Liver (tissue), 9 donors: ENCODE measurements around the gene NPAS4. TPM values are rescaled to one million over a fixed set of nuclear protein-coding genes. Genes with fewer than 3 reads are reported as not detected.

Experiments used
- DNase-seq: peaks from one replicate; pipeline ENCODE4 v3.0.0-alpha.2; 2017; ENCODE audit warnings: low spot score
- H3K27ac ChIP-seq, 2 donors: one replicate each; pipeline ENCODE4 v1.7.0; 2013; ENCODE audit warnings: inconsistent platforms in 2 of 2, low read length in 2 of 2, control low read depth in 1 of 2, low read depth in 1 of 2, mild to moderate bottlenecking in 1 of 2
- H3K27me3 ChIP-seq, 4 donors: one replicate each; pipeline versions ENCODE4 v1.6.1 to v1.7.0; 2013; ENCODE audit warnings: low read length in 3 of 4, inconsistent platforms in 1 of 4, mild to moderate bottlenecking in 1 of 4, moderate library complexity in 1 of 4; ENCODE audit not compliant: control insufficient read depth in 4 of 4, insufficient read depth in 4 of 4
- H3K36me3 ChIP-seq, 4 donors: one replicate each; pipeline versions ENCODE4 v1.6.1 to v1.7.0; 2013; ENCODE audit warnings: low read length in 3 of 4, mild to moderate bottlenecking in 3 of 4, low read depth in 1 of 4, moderate library complexity in 1 of 4; ENCODE audit not compliant: control insufficient read depth in 4 of 4, insufficient read depth in 3 of 4
- H3K4me1 ChIP-seq, 4 donors: one replicate each; pipeline versions ENCODE4 v1.6.1 to v1.7.0; 2013; ENCODE audit warnings: low read length in 3 of 4, mild to moderate bottlenecking in 3 of 4, moderate library complexity in 1 of 4; ENCODE audit not compliant: control insufficient read depth in 4 of 4, insufficient read depth in 4 of 4
- H3K4me3 ChIP-seq, 3 donors: one replicate each; pipeline versions ENCODE4 v1.6.1 to v1.7.0; 2013; ENCODE audit warnings: low read length in 3 of 3, control low read depth in 1 of 3, low read depth in 1 of 3, mild to moderate bottlenecking in 1 of 3
- H3K9ac ChIP-seq, 2 donors: one replicate each; pipeline ENCODE4 v1.7.0; 2013; ENCODE audit warnings: low read length in 2 of 2, mild to moderate bottlenecking in 2 of 2, moderate library complexity in 2 of 2, control low read depth in 1 of 2, low read depth in 1 of 2
- H3K9me3 ChIP-seq, 4 donors: one replicate each; pipeline versions ENCODE4 v1.6.1 to v1.7.0; 2013; ENCODE audit warnings: low read length in 3 of 4; ENCODE audit not compliant: control insufficient read depth in 4 of 4
- EGR1 ChIP-seq, 2 donors: IDR thresholded peaks; 2 replicates each; pipeline ENCODE4 v1.6.1; 2016 to 2018; ENCODE audit warnings: antibody characterized with exemption in 2 of 2, low read depth in 2 of 2
- FOXA1 ChIP-seq: IDR thresholded peaks from 2 replicates; pipeline ENCODE4 v1.6.1; 2016; ENCODE audit warnings: antibody characterized with exemption
- FOXA2 ChIP-seq: IDR thresholded peaks from 2 replicates; pipeline ENCODE4 v1.6.1; 2016; ENCODE audit warnings: antibody characterized with exemption
- GABPA ChIP-seq, 2 donors: IDR thresholded peaks in 1 of 2; conservative IDR thresholded peaks in 1 of 2; 2 replicates each; pipeline ENCODE4 v1.6.1; 2016; ENCODE audit warnings: antibody characterized with exemption in 2 of 2, mild to moderate bottlenecking in 1 of 2, moderate library complexity in 1 of 2
- JUND ChIP-seq, 2 donors: IDR thresholded peaks; 2 replicates each; pipeline ENCODE4 v1.6.1; 2016; ENCODE audit warnings: antibody characterized with exemption in 2 of 2
- MAX ChIP-seq: IDR thresholded peaks from 2 replicates; pipeline ENCODE4 v1.6.1; 2016; ENCODE audit warnings: antibody characterized with exemption
- NR2F2 ChIP-seq: IDR thresholded peaks from 2 replicates; pipeline ENCODE4 v1.6.1; 2016; ENCODE audit warnings: antibody characterized with exemption
- RAD21 ChIP-seq, 2 donors: IDR thresholded peaks; 2 replicates each; pipeline ENCODE4 v1.6.1; 2016; ENCODE audit warnings: antibody characterized with exemption in 2 of 2, mild to moderate bottlenecking in 2 of 2
- REST ChIP-seq: IDR thresholded peaks from 2 replicates; pipeline ENCODE4 v1.6.1; 2016; ENCODE audit warnings: antibody characterized with exemption, mild to moderate bottlenecking
- SP1 ChIP-seq: IDR thresholded peaks from 2 replicates; pipeline ENCODE4 v1.6.1; 2018; ENCODE audit warnings: antibody characterized with exemption, mild to moderate bottlenecking
- ZBTB33 ChIP-seq: IDR thresholded peaks from 2 replicates; pipeline ENCODE4 v1.6.1; 2016; ENCODE audit warnings: antibody characterized with exemption
- WGBS: extraction: QIAGEN DNeasy Blood & Tissue Kit; methylation state at CpG from one replicate; pipeline ENCODE4 v1.1.7; 2013; 5-methylcytosine and 5-hydroxymethylcytosine counted together
- polyA plus RNA-seq, 2 donors: library from polyadenylated mRNA; stranded (reverse) in 1 of 2; unstranded in 1 of 2; fragments of 200-250 nt in 1 of 2; fragments of >200 nt in 1 of 2; fragmentation: Nextera tagmentation in 1 of 2; extraction: Ambion mirVana in 1 of 2; gene quantifications; one replicate each; pipeline versions ENCODE4 v1.2.1 to v1.2.3, GENCODE V29; 2013 to 2015
- total RNA-seq, 2 donors: library from RNA; depleted of rRNA; stranded (reverse); fragments of >200 nt; gene quantifications; one replicate each; pipeline ENCODE4 v1.2.3, GENCODE V29; 2014
- TF ChIP-seq, protein P1 (sequence below): fragments of 150-350 bp; IDR thresholded peaks from 2 replicates; pipeline ENCODE4 v1.5.1; 2017; ENCODE audit warnings: improper control_type of control experiment, low read depth, low read length; ENCODE audit not compliant: missing input control
- TF ChIP-seq, protein P2 (sequence below): IDR thresholded peaks from 2 replicates; pipeline ENCODE4 v1.6.1; 2016; ENCODE audit warnings: antibody characterized with exemption
- donor health status: healthy.
- donor health status: healthy.
- donor health status: healthy.
- donor health status: healthy.
- donor health status: healthy.

NPAS4 gene
- total and polyA plus RNA-seq, 4 donors: 0.01 TPM; not detected in 3

DNA sequence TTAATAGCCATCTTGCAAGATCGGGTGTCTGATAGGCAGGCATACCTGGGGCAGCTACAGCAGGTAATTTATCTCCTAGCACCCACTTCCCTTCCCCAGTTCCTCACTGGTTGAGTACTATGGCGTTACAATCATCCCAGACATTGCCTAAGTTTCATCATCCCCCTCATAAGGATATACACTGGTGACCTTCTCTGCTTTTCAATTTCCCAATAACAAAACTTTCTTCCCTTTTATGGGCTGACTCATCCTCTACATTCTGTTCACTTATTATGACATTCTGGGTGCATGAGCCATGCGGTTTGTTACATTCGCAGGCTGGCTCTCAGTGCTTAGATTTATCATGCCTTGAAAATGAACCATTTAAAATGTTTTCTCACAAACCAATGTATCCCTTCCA, 22.8 kb downstream of the NPAS4 start:
- H3K27ac ChIP-seq: no peak overlapping the region
- H3K27me3 ChIP-seq: peaks cover 0 to 3% (median 0%) of the 10 kb centered on the region in 4 donors
- peaks cover 0 to 4% (median 0%) of the 10 kb centered on the region in 4 donors for H3K9me3 ChIP-seq
- 77% methylated on average over 4 of the region's 4 CpGs for WGBS
- no peaks in the 10 kb centered on the region for H3K36me3 ChIP-seq
- H3K4me3 ChIP-seq: no peak overlapping the region
- no peak overlapping the region for H3K9ac ChIP-seq
- no peak for DNase-seq
- H3K4me1 ChIP-seq: no peaks in the 10 kb centered on the region
- no peak for TF ChIP-seq NR2F2
- no peak for TF ChIP-seq SP1
- TF ChIP-seq ZBTB33: no peak
- TF ChIP-seq EGR1 (IDR thresholded peaks at IDR 0.05; ENCODE audit: low read depth in 2 of 2): no peak
- TF ChIP-seq REST: no peak
- TF ChIP-seq GABPA (IDR thresholded peaks at IDR 0.05 in 1 of 2, conservative IDR thresholded peaks at IDR 0.05 in 1 of 2): no peak
- TF ChIP-seq JUND (IDR thresholded peaks at IDR 0.05): no peak
- no peak for TF ChIP-seq FOXA1
- no peak for TF ChIP-seq RAD21 (IDR thresholded peaks at IDR 0.05)
- TF ChIP-seq, protein P1, sequence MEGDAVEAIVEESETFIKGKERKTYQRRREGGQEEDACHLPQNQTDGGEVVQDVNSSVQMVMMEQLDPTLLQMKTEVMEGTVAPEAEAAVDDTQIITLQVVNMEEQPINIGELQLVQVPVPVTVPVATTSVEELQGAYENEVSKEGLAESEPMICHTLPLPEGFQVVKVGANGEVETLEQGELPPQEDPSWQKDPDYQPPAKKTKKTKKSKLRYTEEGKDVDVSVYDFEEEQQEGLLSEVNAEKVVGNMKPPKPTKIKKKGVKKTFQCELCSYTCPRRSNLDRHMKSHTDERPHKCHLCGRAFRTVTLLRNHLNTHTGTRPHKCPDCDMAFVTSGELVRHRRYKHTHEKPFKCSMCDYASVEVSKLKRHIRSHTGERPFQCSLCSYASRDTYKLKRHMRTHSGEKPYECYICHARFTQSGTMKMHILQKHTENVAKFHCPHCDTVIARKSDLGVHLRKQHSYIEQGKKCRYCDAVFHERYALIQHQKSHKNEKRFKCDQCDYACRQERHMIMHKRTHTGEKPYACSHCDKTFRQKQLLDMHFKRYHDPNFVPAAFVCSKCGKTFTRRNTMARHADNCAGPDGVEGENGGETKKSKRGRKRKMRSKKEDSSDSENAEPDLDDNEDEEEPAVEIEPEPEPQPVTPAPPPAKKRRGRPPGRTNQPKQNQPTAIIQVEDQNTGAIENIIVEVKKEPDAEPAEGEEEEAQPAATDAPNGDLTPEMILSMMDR: no peak
- no peak for TF ChIP-seq FOXA2
- TF ChIP-seq, protein P2, sequence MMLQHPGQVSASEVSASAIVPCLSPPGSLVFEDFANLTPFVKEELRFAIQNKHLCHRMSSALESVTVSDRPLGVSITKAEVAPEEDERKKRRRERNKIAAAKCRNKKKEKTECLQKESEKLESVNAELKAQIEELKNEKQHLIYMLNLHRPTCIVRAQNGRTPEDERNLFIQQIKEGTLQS: no peak

DNA sequence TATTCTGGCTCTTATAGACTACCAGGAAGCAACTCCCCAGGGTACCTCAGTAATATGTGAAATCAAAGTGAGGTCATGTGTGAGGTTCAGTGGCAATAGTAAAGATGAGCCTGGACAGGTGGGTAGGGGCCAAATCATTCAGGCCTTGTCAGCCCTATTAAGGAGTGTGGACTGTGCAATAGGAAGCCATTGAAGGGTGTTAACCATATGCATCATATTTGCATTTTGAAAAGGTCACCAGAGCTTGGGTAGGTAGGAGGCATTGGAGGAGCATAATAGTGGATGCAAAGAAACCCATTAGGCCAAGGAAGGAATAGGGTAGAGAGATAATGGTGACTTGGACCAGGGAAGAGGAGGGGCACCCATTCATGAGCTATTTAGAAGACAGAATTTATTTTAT, 26.2 kb downstream of the NPAS4 start:
- no peaks in the 10 kb centered on the region for H3K36me3 ChIP-seq
- H3K27ac ChIP-seq: no peak overlapping the region
- H3K27me3 ChIP-seq: peaks cover 0 to 3% (median 0%) of the 10 kb centered on the region in 4 donors
- DNase-seq: no peak
- H3K9me3 ChIP-seq: peaks cover 0 to 4% (median 0%) of the 10 kb centered on the region in 4 donors
- no peaks in the 10 kb centered on the region for H3K4me1 ChIP-seq
- no peak overlapping the region for H3K9ac ChIP-seq
- H3K4me3 ChIP-seq: no peak overlapping the region
- TF ChIP-seq NR2F2 (no peak), JUND (IDR thresholded peaks at IDR 0.05) (no peak), ZBTB33 (no peak), MAX (no peak), EGR1 (IDR thresholded peaks at IDR 0.05; ENCODE audit: low read depth in 2 of 2) (no peak), GABPA (IDR thresholded peaks at IDR 0.05 in 1 of 2, conservative IDR thresholded peaks at IDR 0.05 in 1 of 2) (no peak), FOXA1 (no peak), FOXA2 (no peak), REST (no peak)
- TF ChIP-seq, protein P1: no peak
- TF ChIP-seq, protein P2: no peak
